Heart left ventricle (tissue), 16 donors: Measurements from ENCODE around the gene ZBTB20. TPM values are rescaled to one million over a fixed set of nuclear protein-coding genes. Genes with fewer than 3 reads are reported as not detected.

Experiments used
- ATAC-seq, 4 donors: fragments of 200-7000 bp; cut with Tn5 transposase; one replicate each; pipeline ENCODE4 v1.9.1; 2020 to 2022; ENCODE audit warnings: moderate library complexity in 4 of 4, mild to moderate bottlenecking in 3 of 4, moderate number of reproducible peaks in 1 of 4
- DNase-seq, 5 donors: peaks; one replicate each; pipeline ENCODE4 v3.0.0-alpha.2; 2020
- H3K27ac ChIP-seq, 12 donors: fragments of 200-600 bp; sonication (generic) in 4 of 12; one replicate each; pipeline versions ENCODE4 v1.5.0 to v1.8.0; 2016 to 2022; ENCODE audit warnings: mild to moderate bottlenecking in 2 of 12
- H3K27me3 ChIP-seq, 9 donors: fragments of 200-600 bp; sonication (generic) in 2 of 9; one replicate each; pipeline versions ENCODE4 v1.5.1 to v1.8.0; 2016 to 2022; ENCODE audit warnings: mild to moderate bottlenecking in 3 of 9
- H3K36me3 ChIP-seq, 9 donors: fragments of 200-600 bp; sonication (generic) in 2 of 9; one replicate each; pipeline versions ENCODE4 v1.5.0 to v1.8.0; 2018 to 2022; ENCODE audit warnings: mild to moderate bottlenecking in 2 of 9
- H3K4me1 ChIP-seq, 12 donors: fragments of 200-600 bp; sonication (generic) in 4 of 12; one replicate each; pipeline versions ENCODE4 v1.5.0 to v1.8.0; 2016 to 2022; ENCODE audit warnings: mild to moderate bottlenecking in 3 of 12
- H3K4me3 ChIP-seq, 12 donors: fragments of 200-600 bp; sonication (generic) in 4 of 12; one replicate each; pipeline versions ENCODE4 v1.5.0 to v1.8.0; 2017 to 2022; ENCODE audit warnings: mild to moderate bottlenecking in 9 of 12, moderate library complexity in 4 of 12
- H3K9me3 ChIP-seq, 12 donors: fragments of 200-600 bp; sonication (generic) in 4 of 12; one replicate each; pipeline versions ENCODE4 v1.5.0 to v1.8.0; 2016 to 2022; ENCODE audit warnings: mild to moderate bottlenecking in 1 of 12
- POLR2A ChIP-seq, 2 donors: fragments of 450-650 bp; IDR thresholded peaks; one replicate each; pipeline ENCODE4 v1.6.1; 2017; ENCODE audit warnings: antibody characterized with exemption in 2 of 2, mild to moderate bottlenecking in 2 of 2, moderate library complexity in 2 of 2
- WGBS, 4 donors: extraction: QIAGEN DNeasy Blood & Tissue Kit in 2 of 4; methylation state at CpG; one replicate each; pipeline versions ENCODE4 v1.1.5 to v1.1.7; 2013 to 2018; 5-methylcytosine and 5-hydroxymethylcytosine counted together
- intact Hi-C, 10 donors: fragments of 100-400 bp; cut with DNase I; formaldehyde crosslinking; loops; one replicate each; pipeline versions ENCODE4 v1.11.1 to v1.14.2; 2022
- polyA plus RNA-seq, 2 donors: library from polyadenylated mRNA; stranded (reverse); fragments of 200-250 nt; gene quantifications; one replicate each; pipeline ENCODE4 v1.2.3, GENCODE V29; 2013
- total RNA-seq, 9 donors: library from RNA; depleted of rRNA in 2 of 9; stranded (reverse); fragments of >200 nt in 2 of 9; fragmentation: NEBNext Ultra II Directional in 3 of 9; extraction: Animal tissue kit (Norgen Biotek cat#: 25700) in 3 of 9; gene quantifications; one replicate each; pipeline versions ENCODE4 v1.1.0 to v1.2.4, GENCODE V29; 2016 to 2023
- TF ChIP-seq, protein P1 (sequence below), 12 donors: fragments of 200-600 bp; sonication (generic) in 4 of 12; IDR thresholded peaks; one replicate each; pipeline versions ENCODE4 v1.5.0 to v1.8.0; 2018 to 2022; ENCODE audit warnings: antibody characterized with exemption in 12 of 12, mild to moderate bottlenecking in 5 of 12
- donor health status: ischemic (EF 13 %, LVEDD 7.1; RV severe dilation, severe dysfunction).
- donor health status: healthy with polysubstance abuse.
- donor health status: DM: no; HTN: yes; CAD: no.
- donor health status: DM: no; HTN: no; CAD: no.
- donor health status: ischemic (EF 25% LVEDD 6.9; RV normal size, moderate dysfunction).
- donor health status: ischemic (EF 25% LVEDD 5.7; RV mildly dilated, moderate dysfunction).
- donor health status: healthy.
- donor health status: DM: yes; HTN: yes; CAD: no.
- donor health status: ischemic (EF 35%, LVEDD 5.7; RV mildly dilated, moderate dysfunction).
- donor health status: nonischemic (EF 11% LVEDD 7.7; RV severe dilation, severe dysfunction).
- donor health status: DM: yes; HTN: yes; CAD: no.
- donor health status: PGD.
- donor health status: ischemic (EF 29% LVEDD 5.4; RV normal size, mild dysfunction).
- donor health status: nonischemic (EF 23%, LVEDD 6.1; RV moderate dilation, normal function).

Gene ZBTB20
- total and polyA plus RNA-seq, 11 donors: 6.2 to 109 (median 77.3) TPM

DNA sequence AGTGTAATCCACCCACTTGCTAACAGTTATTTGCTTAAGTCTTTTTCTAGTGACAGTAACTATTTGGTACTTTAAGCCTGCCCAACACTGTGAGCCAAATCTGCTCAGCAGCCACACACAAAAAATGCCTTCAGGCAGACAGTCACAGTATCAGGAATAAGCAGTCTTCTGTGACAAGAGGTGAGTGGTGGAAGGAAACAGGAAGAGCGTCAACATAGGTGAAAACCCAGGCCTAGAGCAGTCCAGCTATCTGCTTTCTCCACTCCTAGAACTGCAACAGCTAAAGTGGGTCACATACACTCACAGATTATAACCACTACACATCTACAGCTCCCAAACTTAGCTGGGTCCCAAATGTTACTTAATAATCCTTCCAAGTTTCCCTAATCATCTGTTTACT, 213.7 kb downstream of the ZBTB20 start:
- 75 to 100% (median 87%) methylated on average over 1 of the region's 1 CpG for WGBS, 4 donors
- no peaks in the 10 kb centered on the region for H3K9me3 ChIP-seq
- peaks cover 0 to 11% (median 0%) of the 10 kb centered on the region in 12 donors for H3K4me1 ChIP-seq
- no peak for DNase-seq
- no peak overlapping the region for H3K27ac ChIP-seq
- no peak overlapping the region for H3K4me3 ChIP-seq
- no peaks in the 10 kb centered on the region for H3K27me3 ChIP-seq
- intact Hi-C loops: no loop called here
- H3K36me3 ChIP-seq: peaks cover 0 to 7% (median 0%) of the 10 kb centered on the region in 9 donors
- no peak for ATAC-seq
- TF ChIP-seq, protein P1, sequence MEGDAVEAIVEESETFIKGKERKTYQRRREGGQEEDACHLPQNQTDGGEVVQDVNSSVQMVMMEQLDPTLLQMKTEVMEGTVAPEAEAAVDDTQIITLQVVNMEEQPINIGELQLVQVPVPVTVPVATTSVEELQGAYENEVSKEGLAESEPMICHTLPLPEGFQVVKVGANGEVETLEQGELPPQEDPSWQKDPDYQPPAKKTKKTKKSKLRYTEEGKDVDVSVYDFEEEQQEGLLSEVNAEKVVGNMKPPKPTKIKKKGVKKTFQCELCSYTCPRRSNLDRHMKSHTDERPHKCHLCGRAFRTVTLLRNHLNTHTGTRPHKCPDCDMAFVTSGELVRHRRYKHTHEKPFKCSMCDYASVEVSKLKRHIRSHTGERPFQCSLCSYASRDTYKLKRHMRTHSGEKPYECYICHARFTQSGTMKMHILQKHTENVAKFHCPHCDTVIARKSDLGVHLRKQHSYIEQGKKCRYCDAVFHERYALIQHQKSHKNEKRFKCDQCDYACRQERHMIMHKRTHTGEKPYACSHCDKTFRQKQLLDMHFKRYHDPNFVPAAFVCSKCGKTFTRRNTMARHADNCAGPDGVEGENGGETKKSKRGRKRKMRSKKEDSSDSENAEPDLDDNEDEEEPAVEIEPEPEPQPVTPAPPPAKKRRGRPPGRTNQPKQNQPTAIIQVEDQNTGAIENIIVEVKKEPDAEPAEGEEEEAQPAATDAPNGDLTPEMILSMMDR (IDR thresholded peaks at IDR 0.05): no peak
- TF ChIP-seq POLR2A (IDR thresholded peaks at IDR 0.05): no peak

DNA sequence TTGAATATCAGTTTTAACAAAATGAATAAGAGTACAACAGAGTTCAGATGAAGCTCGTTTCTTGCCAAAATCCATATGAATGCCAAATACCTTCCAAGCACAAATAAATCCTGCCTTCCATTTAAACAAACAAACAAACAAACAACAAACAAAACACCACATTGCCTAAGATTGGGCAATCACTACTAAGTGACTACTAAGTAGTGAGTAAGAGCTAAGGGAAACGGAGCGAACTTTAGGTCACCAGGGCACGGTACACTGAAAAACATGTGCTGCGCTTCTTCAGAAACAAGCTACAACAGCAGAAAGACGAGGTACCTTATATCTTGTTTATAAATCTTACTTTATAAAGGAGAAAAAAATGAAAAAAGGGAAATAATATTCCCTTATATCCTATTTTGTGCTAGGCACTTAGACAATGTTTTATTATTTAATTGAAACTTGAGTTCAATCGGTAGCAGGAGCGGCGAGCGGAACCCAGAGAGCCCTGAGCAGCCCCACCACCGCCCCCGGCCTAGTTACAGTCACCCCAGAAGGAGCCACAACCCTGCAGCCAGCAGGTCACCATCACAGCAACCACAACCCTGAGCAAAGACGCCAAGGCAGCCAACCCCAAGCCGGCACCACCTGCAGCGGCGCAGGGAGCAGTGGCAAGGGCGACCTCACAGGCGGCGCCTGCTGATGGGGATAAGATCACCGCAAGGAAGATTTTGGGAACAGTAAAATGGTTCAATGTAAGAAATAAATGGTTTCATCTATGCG, 216.9 kb downstream of the ZBTB20 start:
- H3K27ac ChIP-seq: no peak overlapping the region
- no peak for ATAC-seq
- WGBS, 4 donors: 96 to 98% (median 97%) methylated on average over 21 of the region's 21 CpGs
- intact Hi-C loops: no loop called here
- H3K36me3 ChIP-seq: peaks cover 0 to 3% (median 0%) of the 10 kb centered on the region in 9 donors
- no peaks in the 10 kb centered on the region for H3K27me3 ChIP-seq
- no peaks in the 10 kb centered on the region for H3K9me3 ChIP-seq
- TF ChIP-seq, protein P1 (IDR thresholded peaks at IDR 0.05): no peak
- no peak for TF ChIP-seq POLR2A (IDR thresholded peaks at IDR 0.05)
- H3K4me1 ChIP-seq: peaks cover 0 to 11% (median 2%) of the 10 kb centered on the region in 12 donors
- DNase-seq: no peak
- H3K4me3 ChIP-seq: no peak overlapping the region

DNA sequence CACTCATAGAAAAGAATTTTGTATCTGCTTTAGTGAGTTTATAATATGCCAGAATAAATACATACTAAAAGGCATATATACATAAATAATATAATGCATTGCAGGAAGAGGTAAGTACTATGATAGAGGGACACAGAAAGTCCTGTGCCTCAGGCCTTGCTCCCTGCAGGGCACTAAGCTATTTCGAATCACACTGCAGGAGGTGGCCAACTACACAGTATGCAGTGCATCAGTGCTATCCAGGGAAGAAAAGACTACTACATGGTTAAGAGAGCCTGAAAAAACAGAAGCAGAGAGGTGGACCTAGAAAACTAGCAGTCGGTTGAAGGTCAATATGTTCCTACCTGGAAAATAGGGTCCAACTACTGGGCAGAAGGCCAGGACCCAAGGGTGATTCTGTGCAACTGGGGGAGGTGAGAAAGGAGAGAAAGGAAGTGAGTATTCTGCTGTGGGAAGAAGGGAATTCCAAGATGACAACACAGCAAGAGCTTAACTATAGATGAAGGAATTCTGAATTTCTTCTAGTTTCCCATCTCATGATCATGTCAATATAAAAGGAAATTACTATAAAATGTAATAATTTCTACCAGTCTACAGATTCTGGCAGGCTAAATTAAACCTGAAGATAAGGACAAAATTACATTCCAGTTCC, 218.0 kb downstream of the ZBTB20 start:
- Histone ChIP-seq H3K4me3 (no peak overlapping the region), H3K36me3 (no peaks in the 10 kb centered on the region), H3K4me1 (peaks cover 0 to 11% (median 2%) of the 10 kb centered on the region in 12 donors), H3K9me3 (no peaks in the 10 kb centered on the region), H3K27ac (no peak overlapping the region), H3K27me3 (no peaks in the 10 kb centered on the region)
- intact Hi-C loops: no loop called here
- TF ChIP-seq, protein P1 (IDR thresholded peaks at IDR 0.05): no peak
- TF ChIP-seq POLR2A (IDR thresholded peaks at IDR 0.05): no peak
- no peak for ATAC-seq
- no peak for DNase-seq
- WGBS, 4 donors: 79 to 81% (median 81%) methylated on average over 2 of the region's 2 CpGs

DNA sequence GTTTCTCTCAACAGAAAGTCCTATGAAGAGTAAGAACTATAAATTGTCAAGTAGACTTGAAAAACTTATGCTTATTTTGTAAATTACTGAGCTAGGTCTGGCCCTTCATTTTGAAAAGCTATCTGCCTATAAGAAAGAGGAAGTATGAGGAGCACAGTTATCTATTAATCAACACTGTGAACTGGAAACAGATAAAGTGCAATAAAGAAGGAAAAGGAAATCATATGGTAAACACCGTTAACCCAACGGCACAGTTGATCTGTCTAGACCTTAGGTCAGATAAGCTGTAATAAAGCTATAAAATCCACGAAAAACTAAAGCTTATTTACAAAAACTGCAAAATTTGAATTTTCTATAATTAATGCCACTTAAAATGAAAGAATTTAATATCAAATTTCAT, 242.5 kb downstream of the ZBTB20 start:
- peaks cover 0 to 31% (median 22%) of the 10 kb centered on the region in 12 donors for H3K4me1 ChIP-seq
- intact Hi-C loops: no loop called here
- no peak overlapping the region for H3K4me3 ChIP-seq
- H3K27ac ChIP-seq: no peak overlapping the region
- no peaks in the 10 kb centered on the region for H3K36me3 ChIP-seq
- WGBS, 4 donors: 64 to 77% (median 68%) methylated on average over 3 of the region's 3 CpGs
- TF ChIP-seq, protein P1 (IDR thresholded peaks at IDR 0.05): no peak
- no peak for TF ChIP-seq POLR2A (IDR thresholded peaks at IDR 0.05)
- no peaks in the 10 kb centered on the region for H3K27me3 ChIP-seq
- no peak for ATAC-seq
- no peak for DNase-seq
- H3K9me3 ChIP-seq: peaks cover 0 to 14% (median 0%) of the 10 kb centered on the region in 12 donors
